HG03280 (cell line): ENCODE measurements around the gene KCP.

Experiments
- ATAC-seq: cut with Tn5 transposase; IDR thresholded peaks from one replicate; pipeline ENCODE4 v1.9.1; 2021; ENCODE audit warnings: mild to moderate bottlenecking, moderate library complexity; ENCODE audit not compliant: unreplicated experiment

Gene KCP

GRCh38 chr7:128842674-128843641, 67.6 kb downstream of the KCP start:
- no peak for ATAC-seq

- ATAC-seq = no peak
Measured at GRCh38 chr7:128841921-128842673, 68.4 kb downstream of the KCP start.

- no peak for ATAC-seq
Measured at GRCh38 chr7:128841171-128841690, 69.3 kb downstream of the KCP start.

- ATAC-seq = no peak
Measured at GRCh38 chr7:128840326-128841170, 70.0 kb downstream of the KCP start.

- ATAC-seq = no peak
Measured at GRCh38 chr7:128839751-128840177, 70.7 kb downstream of the KCP start.

GRCh38 chr7:128838981-128839731, 71.4 kb downstream of the KCP start:
- ATAC-seq = no peak

GRCh38 chr7:128838109-128838779, 72.3 kb downstream of the KCP start:
- no peak for ATAC-seq

- no peak for ATAC-seq
Measured at GRCh38 chr7:128837521-128837921, 73.0 kb downstream of the KCP start.

- ATAC-seq = no peak
Measured at GRCh38 chr7:128836729-128837348, 73.7 kb downstream of the KCP start.

- ATAC-seq = no peak
Measured at GRCh38 chr7:128835790-128836641, 74.5 kb downstream of the KCP start.

- ATAC-seq = no peak
Measured at GRCh38 chr7:128835231-128835751, 75.2 kb downstream of the KCP start.

GRCh38 chr7:128833946-128834325, 76.6 kb downstream of the KCP start:
- ATAC-seq = no peak

- no peak for ATAC-seq
Measured at GRCh38 chr7:128833148-128833945, 77.2 kb downstream of the KCP start.

- no peak for ATAC-seq
Measured at GRCh38 chr7:128832880-128833147, 77.7 kb downstream of the KCP start.

GRCh38 chr7:128831994-128832879, 78.3 kb downstream of the KCP start:
- ATAC-seq = no peak
